ENCODE data around the gene RAI14.

The RAI14 gene

GRCh38 chr5:34844999-34845398 lies 188.9 kb downstream of the RAI14 start:
- no peak for DNase-seq (ENCODE audit: low read depth in 1 of 2, low spot score in 1 of 2)

- no peak for DNase-seq (ENCODE audit: low read depth in 1 of 2, low spot score in 1 of 2)
Observed at GRCh38 chr5:34847056-34847455, 190.9 kb downstream of the RAI14 start.

GRCh38 chr5:34847552-34847951 lies 191.4 kb downstream of the RAI14 start:
- DNase-seq (ENCODE audit: low read depth in 1 of 2, low spot score in 1 of 2): no peak

GRCh38 chr5:34848230-34848629 lies 192.1 kb downstream of the RAI14 start:
- DNase-seq (ENCODE audit: low read depth in 1 of 2, low spot score in 1 of 2): no peak

- no peak for DNase-seq (ENCODE audit: low read depth in 1 of 2, low spot score in 1 of 2)
Observed at GRCh38 chr5:34849253-34849652, 193.1 kb downstream of the RAI14 start.

GRCh38 chr5:34854459-34855174 lies 198.5 kb downstream of the RAI14 start:
- no peak for DNase-seq (ENCODE audit: low read depth in 1 of 2, low spot score in 1 of 2)

- no peak for DNase-seq (ENCODE audit: low read depth in 1 of 2, low spot score in 1 of 2)
Observed at GRCh38 chr5:34857161-34857560, 201.0 kb downstream of the RAI14 start.

- DNase-seq (ENCODE audit: low read depth in 1 of 2, low spot score in 1 of 2): no peak
Observed at GRCh38 chr5:34857894-34858293, 201.8 kb downstream of the RAI14 start.

- no peak for DNase-seq (ENCODE audit: low read depth in 1 of 2, low spot score in 1 of 2)
Observed at GRCh38 chr5:34858790-34859189, 202.7 kb downstream of the RAI14 start.

GRCh38 chr5:34859253-34859652 lies 203.1 kb downstream of the RAI14 start:
- DNase-seq (ENCODE audit: low read depth in 1 of 2, low spot score in 1 of 2): no peak

- no peak for DNase-seq (ENCODE audit: low read depth in 1 of 2, low spot score in 1 of 2)
Observed at GRCh38 chr5:34863946-34864345, 207.8 kb downstream of the RAI14 start.

- DNase-seq (ENCODE audit: low read depth in 1 of 2, low spot score in 1 of 2): no peak
Observed at GRCh38 chr5:34865091-34865490, 209.0 kb downstream of the RAI14 start.

- DNase-seq (ENCODE audit: low read depth in 1 of 2, low spot score in 1 of 2): no peak
Observed at GRCh38 chr5:34866989-34867471, 210.9 kb downstream of the RAI14 start.

- DNase-seq (ENCODE audit: low read depth in 1 of 2, low spot score in 1 of 2): no peak
Observed at GRCh38 chr5:34867660-34868059, 211.5 kb downstream of the RAI14 start.

GRCh38 chr5:34868791-34869190 lies 212.7 kb downstream of the RAI14 start:
- DNase-seq (ENCODE audit: low read depth in 1 of 2, low spot score in 1 of 2): no peak

GRCh38 chr5:34869256-34869655 lies 213.1 kb downstream of the RAI14 start:
- no peak for DNase-seq (ENCODE audit: low read depth in 1 of 2, low spot score in 1 of 2)

- no peak for DNase-seq (ENCODE audit: low read depth in 1 of 2, low spot score in 1 of 2)
Observed at GRCh38 chr5:34870382-34870781, 214.3 kb downstream of the RAI14 start.

GRCh38 chr5:34876275-34876674 lies 220.1 kb downstream of the RAI14 start:
- DNase-seq (ENCODE audit: low read depth in 1 of 2, low spot score in 1 of 2): no peak

- DNase-seq (ENCODE audit: low read depth in 1 of 2, low spot score in 1 of 2): no peak
Observed at GRCh38 chr5:34881246-34881645, 225.1 kb downstream of the RAI14 start.
